Neuronal stem cell (in vitro differentiated cells): ENCODE results near the gene GUCY1A1.

ENCODE experiments used
- DNase-seq: peaks from one replicate; pipeline ENCODE4 v3.0.0-alpha.2; 2013; ENCODE audit warnings: low spot score
- H2AFZ ChIP-seq: one replicate; pipeline ENCODE4 v1.6.1; 2013; ENCODE audit warnings: mild to moderate bottlenecking, low read length, inconsistent platforms
- H2AK5ac ChIP-seq: 2 replicates; pipeline ENCODE4 v1.6.1; 2013; ENCODE audit warnings: low read depth, mild to moderate bottlenecking, inconsistent platforms, low read length, moderate library complexity, mixed read lengths
- H2BK120ac ChIP-seq: 2 replicates; pipeline ENCODE4 v1.6.1; 2013; ENCODE audit warnings: low read depth, mild to moderate bottlenecking, inconsistent platforms, low read length, moderate library complexity, mixed read lengths
- H2BK12ac ChIP-seq: one replicate; pipeline ENCODE4 v1.6.1; 2013; ENCODE audit warnings: low read length, inconsistent platforms
- H2BK15ac ChIP-seq: 2 replicates; pipeline ENCODE4 v1.6.1; 2013; ENCODE audit warnings: mild to moderate bottlenecking, low read length, inconsistent platforms, mixed read lengths
- H2BK5ac ChIP-seq: one replicate; pipeline ENCODE4 v1.6.1; 2013; ENCODE audit warnings: inconsistent platforms, mild to moderate bottlenecking, low read length, moderate library complexity
- H3K14ac ChIP-seq: one replicate; pipeline ENCODE4 v1.6.1; 2013; ENCODE audit warnings: low read length, inconsistent platforms
- H3K18ac ChIP-seq: 2 replicates; pipeline ENCODE4 v1.6.1; 2013; ENCODE audit warnings: low read length, inconsistent platforms
- H3K23ac ChIP-seq: 2 replicates; pipeline ENCODE4 v1.6.1; 2013; ENCODE audit warnings: low read depth, mild to moderate bottlenecking, mixed read lengths, low read length, inconsistent platforms; ENCODE audit not compliant: poor library complexity
- H3K27ac ChIP-seq: replicated peaks from 3 replicates; pipeline ENCODE4 v1.5.1; 2013; ENCODE audit warnings: low read length, inconsistent platforms
- H3K27me3 ChIP-seq, 3 experiments: 2 replicates each; pipeline ENCODE4 v1.6.1; 2013; ENCODE audit warnings: low read length in 3 of 3, mild to moderate bottlenecking in 2 of 3, inconsistent platforms in 1 of 3, low read depth in 1 of 3, mixed read lengths in 1 of 3, moderate library complexity in 1 of 3; ENCODE audit not compliant: control insufficient read depth in 3 of 3, insufficient read depth in 3 of 3
- H3K36me3 ChIP-seq, 2 donors: replicated peaks in 1 of 2; 2 replicates each; pipeline ENCODE4 v1.6.1; 2013; ENCODE audit warnings: low read length in 2 of 2; ENCODE audit not compliant: control insufficient read depth in 2 of 2, insufficient read depth in 2 of 2
- H3K4ac ChIP-seq: 2 replicates; pipeline ENCODE4 v1.6.1; 2013; ENCODE audit warnings: inconsistent platforms, mild to moderate bottlenecking, low read length, moderate library complexity
- H3K4me1 ChIP-seq, 2 donors: 1 replicate in 1 of 2; 2 replicates in 1 of 2; pipeline ENCODE4 v1.6.1; 2013; ENCODE audit warnings: low read length in 2 of 2, low read depth in 1 of 2; ENCODE audit not compliant: control insufficient read depth in 2 of 2, insufficient read depth in 1 of 2
- H3K4me2 ChIP-seq: one replicate; pipeline ENCODE4 v1.6.1; 2013; ENCODE audit warnings: mild to moderate bottlenecking, low read length, inconsistent platforms; ENCODE audit not compliant: insufficient read depth, poor library complexity, severe bottlenecking
- H3K4me3 ChIP-seq, 2 donors: 2 replicates each; pipeline ENCODE4 v1.5.1; 2013; ENCODE audit warnings: low read length in 2 of 2, mild to moderate bottlenecking in 2 of 2, inconsistent platforms in 1 of 2, moderate library complexity in 1 of 2
- H3K79me1 ChIP-seq: one replicate; pipeline ENCODE4 v1.6.1; 2013; ENCODE audit warnings: low read depth, mild to moderate bottlenecking, inconsistent platforms, low read length, moderate library complexity
- H3K9ac ChIP-seq: one replicate; pipeline ENCODE4 v1.6.1; 2013; ENCODE audit warnings: mild to moderate bottlenecking, low read depth, low read length, inconsistent platforms; ENCODE audit not compliant: poor library complexity
- H3K9me3 ChIP-seq, 2 donors: replicated peaks in 1 of 2; 2 replicates each; pipeline versions ENCODE3 to v1.6.1; 2013; ENCODE audit warnings: low read length in 2 of 2, mild to moderate bottlenecking in 2 of 2, inconsistent platforms in 1 of 2, low read depth in 1 of 2, mixed read lengths in 1 of 2, moderate library complexity in 1 of 2; ENCODE audit not compliant: control insufficient read depth in 2 of 2, insufficient read depth in 1 of 2
- H4K8ac ChIP-seq: one replicate; pipeline ENCODE4 v1.6.1; 2013; ENCODE audit warnings: low read depth, mild to moderate bottlenecking, inconsistent platforms, low read length, moderate library complexity
- H4K91ac ChIP-seq: one replicate; pipeline ENCODE4 v1.6.1; 2013; ENCODE audit warnings: low read length, low read depth, mild to moderate bottlenecking, inconsistent platforms; ENCODE audit not compliant: poor library complexity
- WGBS, 2 donors: extraction: QIAGEN DNeasy Blood & Tissue Kit; methylation state at CpG; one replicate each; pipeline ENCODE4 v1.1.7; 2013; ENCODE audit warnings: missing lambda C conversion rate in 2 of 2, mixed read lengths in 1 of 2; ENCODE audit not compliant: insufficient read length in 2 of 2, insufficient replicate concordance in 1 of 2; ENCODE audit errors: extremely low coverage in 2 of 2; 5-methylcytosine and 5-hydroxymethylcytosine counted together

The GUCY1A1 gene

GRCh38 chr4:155679343-155679742 lies 12.7 kb downstream of the GUCY1A1 start:
- WGBS, 2 donors = no CpG with 5 or more reads among the region's 5 CpGs
- Histone ChIP-seq H2BK15ac (no peak overlapping the region), H2BK12ac (no peak overlapping the region), H2BK5ac (no peak overlapping the region), H3K9me3 (no peaks in the 10 kb centered on the region), H3K79me1 (no peaks in the 10 kb centered on the region), H3K27ac (no peak overlapping the region), H3K4me1 (peaks cover 0 to 10% of the 10 kb centered on the region in 2 donors), H2AK5ac (no peak overlapping the region), H3K4ac (no peak overlapping the region), H3K4me3 (no peak overlapping the region), H3K36me3 (no peaks in the 10 kb centered on the region), H3K9ac (no peak overlapping the region), H2BK120ac (no peak overlapping the region), H3K23ac (no peak overlapping the region), H3K18ac (no peak overlapping the region), H2AFZ (no peak overlapping the region), H3K4me2 (no peak overlapping the region), H4K8ac (no peak overlapping the region), H3K27me3 (no peaks in the 10 kb centered on the region), H4K91ac (no peak overlapping the region), H3K14ac (no peak overlapping the region)
- DNase-seq = no peak

GRCh38 chr4:155681886-155682285 lies 15.2 kb downstream of the GUCY1A1 start:
- Histone ChIP-seq H3K4me3 (no peak overlapping the region), H3K4ac (no peak overlapping the region), H3K27ac (no peak overlapping the region), H3K4me1 (peaks cover 0 to 2% of the 10 kb centered on the region in 2 donors), H3K27me3 (no peaks in the 10 kb centered on the region), H2BK5ac (no peak overlapping the region), H3K23ac (no peak overlapping the region), H2AK5ac (no peak overlapping the region), H3K18ac (no peak overlapping the region), H3K36me3 (no peaks in the 10 kb centered on the region), H3K9me3 (no peaks in the 10 kb centered on the region), H3K79me1 (no peaks in the 10 kb centered on the region), H2AFZ (no peak overlapping the region), H2BK12ac (no peak overlapping the region), H2BK15ac (no peak overlapping the region), H2BK120ac (no peak overlapping the region), H3K9ac (no peak overlapping the region), H3K4me2 (no peak overlapping the region), H3K14ac (no peak overlapping the region), H4K91ac (no peak overlapping the region), H4K8ac (no peak overlapping the region)
- no peak for DNase-seq
- no CpG with 5 or more reads among the region's 3 CpGs for WGBS, 2 donors

GRCh38 chr4:155684423-155684822 lies 17.8 kb downstream of the GUCY1A1 start:
- H3K27ac ChIP-seq = no peak overlapping the region

GRCh38 chr4:155684892-155685541 lies 18.4 kb downstream of the GUCY1A1 start:
- no peak overlapping the region for H2BK15ac ChIP-seq
- H3K4ac ChIP-seq = no peak overlapping the region
- no peak overlapping the region for H2AK5ac ChIP-seq
- H4K8ac ChIP-seq = no peak overlapping the region
- no peaks in the 10 kb centered on the region for H3K27me3 ChIP-seq
- H3K27ac ChIP-seq = no peak overlapping the region
- no peak overlapping the region for H2AFZ ChIP-seq
- no peak overlapping the region for H3K4me3 ChIP-seq
- H3K23ac ChIP-seq = no peak overlapping the region
- H2BK120ac ChIP-seq = no peak overlapping the region
- no peak overlapping the region for H3K14ac ChIP-seq
- H4K91ac ChIP-seq = no peak overlapping the region
- H2BK5ac ChIP-seq = no peak overlapping the region
- whole genome bisulfite sequencing, 2 donors = no CpG with 5 or more reads among the region's 1 CpG
- H3K79me1 ChIP-seq = no peaks in the 10 kb centered on the region
- no peak overlapping the region for H3K4me2 ChIP-seq
- H3K18ac ChIP-seq = no peak overlapping the region
- no peak overlapping the region for H2BK12ac ChIP-seq
- no peaks in the 10 kb centered on the region for H3K4me1 ChIP-seq
- H3K9ac ChIP-seq = no peak overlapping the region
- no peaks in the 10 kb centered on the region for H3K9me3 ChIP-seq
- DNase-seq = no peak
- no peaks in the 10 kb centered on the region for H3K36me3 ChIP-seq

More at GRCh38 chr4:155684423-155684822, 17.8 kb downstream of the GUCY1A1 start:
- H2AK5ac ChIP-seq = no peak overlapping the region
- H4K91ac ChIP-seq = no peak overlapping the region
- no peak overlapping the region for H2BK12ac ChIP-seq
- no peak overlapping the region for H3K9ac ChIP-seq
- no peaks in the 10 kb centered on the region for H3K9me3 ChIP-seq
- H3K14ac ChIP-seq = no peak overlapping the region
- no peak overlapping the region for H3K4ac ChIP-seq
- no peak overlapping the region for H2BK5ac ChIP-seq
- no peak for DNase-seq
- no peaks in the 10 kb centered on the region for H3K4me1 ChIP-seq
- H4K8ac ChIP-seq = no peak overlapping the region
- H3K79me1 ChIP-seq = no peaks in the 10 kb centered on the region
- no CpG with 5 or more reads among the region's 2 CpGs for WGBS, 2 donors
- H2BK15ac ChIP-seq = no peak overlapping the region
- H3K23ac ChIP-seq = no peak overlapping the region
- no peak overlapping the region for H3K4me3 ChIP-seq
- no peak overlapping the region for H3K18ac ChIP-seq
- H2BK120ac ChIP-seq = no peak overlapping the region
- H3K36me3 ChIP-seq = no peaks in the 10 kb centered on the region
- H3K4me2 ChIP-seq = no peak overlapping the region
- no peaks in the 10 kb centered on the region for H3K27me3 ChIP-seq
- H2AFZ ChIP-seq = no peak overlapping the region
